Smooth muscle cell (in vitro differentiated cells): Measurements from ENCODE around the gene BPIFB2. TPM values are rescaled to one million over a fixed set of nuclear protein-coding genes. Genes with fewer than 3 reads are reported as not detected.

Source experiments
- DNase-seq: peaks from one replicate; lab custom pipeline; 2025; ENCODE audit not compliant: unreplicated experiment; lab: John Stamatoyannopoulos, UW
- H2AFZ ChIP-seq: fragments of 200-600 bp; sonication (generic); 2 replicates; pipeline ENCODE4 v1.6.0; 2016; ENCODE audit warnings: antibody characterized with exemption, low read depth, mild to moderate bottlenecking
- H3F3A ChIP-seq: fragments of 200-600 bp; sonication (generic); 2 replicates; pipeline ENCODE4 v1.6.0; 2017; ENCODE audit warnings: antibody characterized with exemption, low read depth
- H3K27ac ChIP-seq: fragments of 200-600 bp; sonication (generic); 2 replicates; pipeline ENCODE4 v1.5.1; 2016; ENCODE audit warnings: low read depth, mild to moderate bottlenecking
- H3K27me3 ChIP-seq: fragments of 200-600 bp; sonication (generic); 2 replicates; pipeline ENCODE4 v1.6.1; 2016; ENCODE audit warnings: low read depth, mild to moderate bottlenecking
- H3K36me3 ChIP-seq: fragments of 200-600 bp; sonication (generic); 2 replicates; pipeline ENCODE4 v1.5.1; 2016; ENCODE audit warnings: low read depth
- H3K4me1 ChIP-seq: fragments of 200-600 bp; sonication (generic); 2 replicates; pipeline ENCODE4 v1.5.1; 2016; ENCODE audit warnings: low read depth
- H3K4me2 ChIP-seq: fragments of 200-600 bp; sonication (generic); 2 replicates; pipeline ENCODE4 v1.6.0; 2016; ENCODE audit warnings: mild to moderate bottlenecking
- H3K4me3 ChIP-seq: fragments of 200-600 bp; sonication (generic); 2 replicates; pipeline ENCODE4 v1.5.1; 2016; ENCODE audit warnings: mild to moderate bottlenecking
- H3K79me2 ChIP-seq: fragments of 200-600 bp; sonication (generic); 2 replicates; pipeline ENCODE4 v1.6.0; 2016; ENCODE audit warnings: low read depth, mild to moderate bottlenecking
- H3K9ac ChIP-seq: fragments of 200-600 bp; sonication (generic); 2 replicates; pipeline ENCODE4 v1.6.0; 2016; ENCODE audit warnings: low read depth
- H3K9me3 ChIP-seq: fragments of 200-600 bp; sonication (generic); replicated peaks from 2 replicates; pipeline ENCODE4 v1.5.1; 2016; ENCODE audit warnings: low read depth
- H4K20me1 ChIP-seq: fragments of 200-600 bp; sonication (generic); 2 replicates; pipeline ENCODE4 v1.6.0; 2016; ENCODE audit warnings: low read depth
- WGBS: methylation state at CpG from one replicate; pipeline ENCODE4 v1.1.7; 2016; ENCODE audit warnings: low lambda C conversion rate; 5-methylcytosine and 5-hydroxymethylcytosine counted together
- polyA plus RNA-seq: library from polyadenylated mRNA; unstranded; fragments of >200 nt; fragmentation: Nextera tagmentation; extraction: Ambion mirVana; gene quantifications from 2 replicates; pipeline ENCODE4 v1.2.1, GENCODE V29; 2016
- total RNA-seq: library from RNA; depleted of rRNA; stranded (reverse); fragments of >200 nt; gene quantifications from 2 replicates; pipeline ENCODE4 v1.2.3, GENCODE V29; 2014
- TF ChIP-seq, protein P1 (sequence below): fragments of 200-600 bp; sonication (generic); IDR thresholded peaks from 2 replicates; pipeline ENCODE4 v1.5.1; 2017; ENCODE audit warnings: borderline replicate concordance, mild to moderate bottlenecking, antibody characterized with exemption; ENCODE audit not compliant: insufficient read depth, poor library complexity, severe bottlenecking

Gene BPIFB2
- total and polyA plus RNA-seq, 2 experiments from 2014 or later: not detected

DNA sequence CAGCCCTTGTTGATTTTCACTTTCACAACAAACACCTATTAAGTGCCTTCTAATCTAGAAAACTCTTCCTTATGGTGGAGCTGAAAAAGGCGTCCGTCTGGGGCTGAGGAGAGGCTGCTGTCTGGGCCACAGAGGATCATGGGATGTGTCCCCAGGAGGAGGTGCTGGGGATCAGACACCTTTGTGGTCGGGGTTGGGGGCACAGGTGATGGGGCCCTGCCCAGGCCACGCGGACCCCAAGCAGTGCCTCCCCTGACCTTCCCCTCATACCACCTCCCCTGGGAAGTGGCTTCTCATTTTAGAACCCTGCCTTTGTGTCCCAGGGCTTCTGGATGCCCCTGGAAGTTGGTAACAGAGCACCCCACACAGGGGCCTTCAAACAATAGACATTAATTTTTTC is 44.3 kb upstream of the BPIFB2 start:
- Histone ChIP-seq H3F3A (no peaks in the 10 kb centered on the region), H3K9me3 (no peaks in the 10 kb centered on the region), H3K4me1 (no peaks in the 10 kb centered on the region), H3K4me2 (no peak overlapping the region), H2AFZ (no peak overlapping the region), H3K9ac (no peak overlapping the region), H3K27ac (no peak overlapping the region), H3K4me3 (no peak overlapping the region), H4K20me1 (no peaks in the 10 kb centered on the region), H3K36me3 (no peaks in the 10 kb centered on the region), H3K79me2 (no peaks in the 10 kb centered on the region), H3K27me3 (no peaks in the 10 kb centered on the region)
- 90% methylated on average over 5 of the region's 5 CpGs for WGBS
- TF ChIP-seq, protein P1, sequence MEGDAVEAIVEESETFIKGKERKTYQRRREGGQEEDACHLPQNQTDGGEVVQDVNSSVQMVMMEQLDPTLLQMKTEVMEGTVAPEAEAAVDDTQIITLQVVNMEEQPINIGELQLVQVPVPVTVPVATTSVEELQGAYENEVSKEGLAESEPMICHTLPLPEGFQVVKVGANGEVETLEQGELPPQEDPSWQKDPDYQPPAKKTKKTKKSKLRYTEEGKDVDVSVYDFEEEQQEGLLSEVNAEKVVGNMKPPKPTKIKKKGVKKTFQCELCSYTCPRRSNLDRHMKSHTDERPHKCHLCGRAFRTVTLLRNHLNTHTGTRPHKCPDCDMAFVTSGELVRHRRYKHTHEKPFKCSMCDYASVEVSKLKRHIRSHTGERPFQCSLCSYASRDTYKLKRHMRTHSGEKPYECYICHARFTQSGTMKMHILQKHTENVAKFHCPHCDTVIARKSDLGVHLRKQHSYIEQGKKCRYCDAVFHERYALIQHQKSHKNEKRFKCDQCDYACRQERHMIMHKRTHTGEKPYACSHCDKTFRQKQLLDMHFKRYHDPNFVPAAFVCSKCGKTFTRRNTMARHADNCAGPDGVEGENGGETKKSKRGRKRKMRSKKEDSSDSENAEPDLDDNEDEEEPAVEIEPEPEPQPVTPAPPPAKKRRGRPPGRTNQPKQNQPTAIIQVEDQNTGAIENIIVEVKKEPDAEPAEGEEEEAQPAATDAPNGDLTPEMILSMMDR: no peak
- no peak for DNase-seq

DNA sequence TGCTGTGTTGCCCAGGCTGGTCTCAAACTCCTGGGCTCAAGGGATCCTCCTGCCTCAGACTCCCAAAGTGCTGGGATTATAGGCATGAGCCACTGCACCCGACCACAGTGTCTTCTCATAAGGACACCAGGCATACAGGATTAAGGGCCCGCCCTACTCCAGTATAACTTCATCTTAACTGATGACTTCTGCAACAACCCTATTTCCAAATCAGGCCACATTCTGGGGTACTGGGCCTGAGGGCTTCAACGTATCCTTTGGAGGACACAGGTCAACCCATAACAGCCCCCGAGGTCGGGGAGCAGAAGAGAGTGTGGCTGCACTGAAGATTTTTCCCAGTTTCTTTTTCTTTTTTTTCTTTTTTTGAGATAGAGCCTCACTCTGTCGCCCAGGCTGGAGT is 42.9 kb upstream of the BPIFB2 start:
- TF ChIP-seq, protein P1: no peak
- Histone ChIP-seq H3K36me3 (no peaks in the 10 kb centered on the region), H3K27me3 (no peaks in the 10 kb centered on the region), H3K4me3 (no peak overlapping the region), H4K20me1 (no peaks in the 10 kb centered on the region), H3K9me3 (no peaks in the 10 kb centered on the region), H3K4me2 (no peak overlapping the region), H3K9ac (no peak overlapping the region), H3K4me1 (no peaks in the 10 kb centered on the region), H3K79me2 (no peaks in the 10 kb centered on the region), H3K27ac (no peak overlapping the region), H2AFZ (no peak overlapping the region), H3F3A (no peaks in the 10 kb centered on the region)
- WGBS: 95% methylated on average over 6 of the region's 6 CpGs
- no peak for DNase-seq

DNA sequence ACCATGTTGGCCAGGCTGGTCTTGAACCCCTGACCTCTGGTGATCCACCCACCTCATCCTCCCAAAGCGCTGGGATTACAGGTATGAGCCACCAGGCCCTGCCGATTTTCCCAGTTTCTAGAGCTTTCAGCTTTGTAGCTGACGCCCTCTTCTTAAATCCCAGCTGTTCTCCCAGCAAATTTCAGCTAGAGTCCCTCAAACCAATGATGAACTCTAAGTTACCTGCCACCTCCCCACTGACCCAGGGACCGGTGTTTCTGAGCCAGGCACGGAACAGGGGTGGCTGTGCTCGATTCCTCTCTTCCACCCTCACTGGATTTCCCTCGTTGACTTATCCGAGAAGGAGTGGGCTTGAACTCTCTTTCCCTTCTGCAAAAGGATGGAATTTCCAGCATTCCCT is 42.4 kb upstream of the BPIFB2 start:
- no peaks in the 10 kb centered on the region for H3K9me3 ChIP-seq
- no peak for DNase-seq
- H3K4me1 ChIP-seq: no peaks in the 10 kb centered on the region
- 90% methylated on average over 8 of the region's 8 CpGs for WGBS
- H3K4me3 ChIP-seq: no peak overlapping the region
- no peaks in the 10 kb centered on the region for H3K27me3 ChIP-seq
- no peaks in the 10 kb centered on the region for H3F3A ChIP-seq
- no peak overlapping the region for H3K27ac ChIP-seq
- H3K79me2 ChIP-seq: no peaks in the 10 kb centered on the region
- H3K36me3 ChIP-seq: no peaks in the 10 kb centered on the region
- H3K9ac ChIP-seq: no peak overlapping the region
- no peak overlapping the region for H2AFZ ChIP-seq
- no peak overlapping the region for H3K4me2 ChIP-seq
- H4K20me1 ChIP-seq: no peaks in the 10 kb centered on the region
- TF ChIP-seq, protein P1: no peak

DNA sequence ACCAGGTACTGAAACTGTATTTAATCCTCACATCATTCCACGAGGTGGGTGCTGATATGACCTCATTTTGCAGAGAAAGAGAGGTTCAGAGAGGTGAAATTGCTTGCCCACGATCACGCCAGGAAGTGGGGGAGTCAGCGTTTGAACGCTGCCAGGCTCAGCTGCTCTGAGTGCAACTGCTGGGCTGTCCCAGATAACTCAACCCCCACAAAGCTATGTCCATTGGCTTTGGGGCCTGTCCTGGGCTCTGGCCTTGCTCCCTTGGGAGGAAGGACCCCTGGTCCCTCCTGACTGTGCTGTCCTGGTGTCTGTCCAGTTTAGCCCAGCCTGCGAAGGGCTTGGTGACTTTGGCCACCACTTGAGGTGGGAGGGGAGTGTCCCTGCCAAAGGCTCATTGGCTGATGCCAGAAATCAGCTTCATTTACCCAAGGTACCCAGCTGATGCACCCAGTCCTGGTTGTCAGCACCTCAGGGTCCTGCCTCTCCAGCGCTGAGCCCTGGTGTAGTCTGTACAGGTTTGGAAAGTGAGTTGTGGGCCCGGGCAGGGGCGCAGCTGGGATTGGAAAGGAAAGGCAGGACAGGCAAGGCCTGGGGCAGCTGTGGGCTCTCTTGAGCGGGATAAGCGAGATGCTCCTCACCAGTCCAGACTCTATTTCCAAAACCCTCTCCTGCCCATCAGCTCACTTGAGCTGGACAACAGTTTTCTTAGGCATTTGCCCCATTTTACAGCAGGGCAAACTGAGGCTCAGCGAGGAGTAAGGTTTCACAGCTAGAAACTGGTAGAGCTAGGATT is 41.7 kb upstream of the BPIFB2 start:
- H3K9me3 ChIP-seq: no peaks in the 10 kb centered on the region
- H3K27ac ChIP-seq: no peak overlapping the region
- no peaks in the 10 kb centered on the region for H3K36me3 ChIP-seq
- H3K79me2 ChIP-seq: no peaks in the 10 kb centered on the region
- no peaks in the 10 kb centered on the region for H4K20me1 ChIP-seq
- WGBS: 91% methylated on average over 12 of the region's 12 CpGs
- no peaks in the 10 kb centered on the region for H3K27me3 ChIP-seq
- H2AFZ ChIP-seq: no peak overlapping the region
- no peak for DNase-seq
- H3K4me2 ChIP-seq: no peak overlapping the region
- H3F3A ChIP-seq: no peaks in the 10 kb centered on the region
- H3K4me3 ChIP-seq: no peak overlapping the region
- H3K4me1 ChIP-seq: no peaks in the 10 kb centered on the region
- no peak overlapping the region for H3K9ac ChIP-seq
- TF ChIP-seq, protein P1: no peak
